IPS DF 19.7 (cell line): ENCODE data around the gene MRPS27.

ENCODE experiments used
- DNase-seq: peaks from one replicate; pipeline ENCODE4 v3.0.0-alpha.2; 2013; ENCODE audit warnings: low read depth, low spot score

The MRPS27 gene

DNA sequence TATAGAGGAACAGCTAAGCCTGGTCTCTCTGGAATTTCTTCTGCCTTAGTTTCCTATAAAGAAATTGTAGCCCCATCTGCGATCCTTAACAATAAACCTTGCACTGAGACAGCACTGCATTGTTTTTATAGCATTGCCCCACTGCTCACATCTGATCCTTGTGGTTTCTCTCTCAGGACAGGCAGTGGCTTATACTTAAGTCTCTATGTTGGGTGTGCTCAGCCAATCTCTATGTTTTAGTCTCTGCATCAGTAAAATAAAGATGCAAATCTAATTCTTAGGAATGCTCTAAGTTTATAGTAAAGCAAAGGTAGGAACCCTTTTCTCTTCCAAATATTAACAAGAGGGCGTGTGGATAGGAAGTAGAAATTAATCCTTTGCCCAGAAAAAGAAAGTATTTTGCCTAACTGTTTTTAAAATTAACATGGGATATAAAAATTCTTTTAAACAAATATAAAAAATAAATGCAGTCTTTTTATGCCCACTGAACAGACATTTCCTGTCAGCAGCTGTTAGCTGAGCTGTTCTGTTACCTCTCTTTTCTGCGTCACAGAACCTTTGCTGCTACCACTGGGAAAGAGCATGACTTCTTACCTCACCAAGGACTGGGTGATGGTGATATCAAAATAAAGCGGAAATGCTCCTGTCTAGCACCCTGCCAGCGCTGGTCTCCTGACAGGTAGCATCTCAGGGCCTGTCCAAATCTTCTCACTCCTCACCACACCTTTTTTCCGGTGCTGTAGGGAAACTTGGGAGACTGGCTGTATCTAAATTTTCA is 29.5 kb downstream of the MRPS27 start:
- DNase-seq, result no peak

DNA sequence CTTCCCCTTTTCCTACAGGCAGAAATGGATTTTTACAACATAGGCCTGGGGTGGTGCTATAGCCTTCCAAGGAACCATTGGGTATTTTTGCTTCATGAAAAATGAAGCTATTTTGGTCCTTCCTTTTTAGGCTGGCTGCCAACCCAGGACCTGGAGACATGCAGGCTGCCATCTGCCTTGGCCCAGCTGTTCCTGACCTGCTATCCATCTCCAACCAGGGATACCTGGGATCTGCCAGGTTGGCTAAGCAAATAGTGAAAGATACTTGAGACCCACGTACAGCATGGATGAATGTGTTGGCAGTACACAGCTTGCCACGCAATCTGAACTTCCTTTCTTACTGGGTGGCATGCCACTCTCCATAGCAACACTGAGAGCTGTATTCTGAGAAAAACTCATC is 31.1 kb downstream of the MRPS27 start:
- DNase-seq, result no peak

DNA sequence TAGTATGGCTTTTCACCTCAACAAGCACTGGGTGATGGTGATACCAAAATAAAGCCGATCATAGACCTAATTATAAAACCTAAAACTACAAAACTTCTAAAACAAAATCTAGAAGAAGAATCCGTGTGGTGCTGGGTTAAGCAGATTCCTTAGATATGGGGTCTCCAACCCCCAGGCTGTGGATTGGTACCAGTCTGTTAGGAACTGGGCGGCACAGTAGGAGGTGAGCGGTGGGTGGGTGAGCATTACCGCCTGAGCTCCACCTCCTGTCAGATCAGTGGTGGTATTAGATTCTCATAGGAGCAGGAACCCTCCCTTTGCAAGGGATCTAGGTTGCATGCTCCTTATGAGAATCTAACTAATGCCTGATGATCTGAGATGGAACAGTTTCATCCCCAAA is 33.2 kb downstream of the MRPS27 start:
- DNase-seq, result no peak

GRCh38 chr5:72285424-72285821 is 34.6 kb downstream of the MRPS27 start:
- no peak for DNase-seq

GRCh38 chr5:72284559-72285423 is 35.2 kb downstream of the MRPS27 start:
- no peak for DNase-seq

GRCh38 chr5:72283358-72283757 is 36.7 kb downstream of the MRPS27 start:
- no peak for DNase-seq

- no peak for DNase-seq
These were observed 37.2 kb downstream of the MRPS27 start for GRCh38 chr5:72282878-72283277.

- DNase-seq, result no peak
These were observed 38.1 kb downstream of the MRPS27 start for GRCh38 chr5:72281764-72282499.

- DNase-seq, result no peak
These were observed 38.6 kb downstream of the MRPS27 start for GRCh38 chr5:72281430-72281763.

- DNase-seq, result no peak
These were observed 39.4 kb downstream of the MRPS27 start for GRCh38 chr5:72280581-72281069.

GRCh38 chr5:72276219-72276752 is 43.8 kb downstream of the MRPS27 start:
- no peak for DNase-seq

DNA sequence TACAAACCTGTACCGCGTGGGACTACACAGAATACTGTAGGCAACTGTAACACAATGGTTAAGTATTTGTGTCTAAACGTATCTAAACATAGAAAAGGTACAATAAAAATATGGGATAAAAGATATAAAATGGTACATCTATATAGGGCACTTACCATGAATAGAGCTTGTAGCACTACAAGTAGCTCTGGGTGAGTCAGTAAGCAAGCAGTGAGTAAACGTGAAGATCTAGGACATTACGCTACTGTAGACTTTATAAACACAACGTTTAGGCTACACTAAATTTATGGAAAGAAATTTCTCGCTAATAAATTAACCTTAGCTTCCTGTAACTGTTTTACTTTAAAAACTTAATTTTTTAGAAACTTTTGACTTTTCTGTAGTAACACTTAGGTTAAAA is 46.5 kb downstream of the MRPS27 start:
- DNase-seq, result no peak

GRCh38 chr5:72272398-72272797 is 47.6 kb downstream of the MRPS27 start:
- no peak for DNase-seq

DNA sequence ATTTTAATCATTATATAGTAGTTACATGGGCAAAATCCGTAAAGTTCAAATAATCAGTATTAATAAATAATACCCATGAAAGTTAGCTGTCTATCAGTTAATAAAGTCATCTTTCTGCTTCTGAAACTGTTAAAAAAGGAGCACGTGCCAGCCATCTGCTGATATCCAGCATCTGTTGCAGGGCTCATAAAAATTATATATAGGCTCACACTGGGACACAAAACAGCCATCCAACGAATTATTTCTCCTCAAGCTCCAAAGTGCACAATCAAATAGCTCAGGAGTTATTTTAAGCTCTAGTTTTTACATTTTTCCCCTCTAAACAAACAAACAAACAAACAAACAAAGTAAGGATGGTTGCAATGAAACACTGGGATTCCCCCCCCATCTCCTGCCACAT is 48.3 kb downstream of the MRPS27 start:
- no peak for DNase-seq

GRCh38 chr5:72270037-72270436 is 50.0 kb downstream of the MRPS27 start:
- no peak for DNase-seq

DNA sequence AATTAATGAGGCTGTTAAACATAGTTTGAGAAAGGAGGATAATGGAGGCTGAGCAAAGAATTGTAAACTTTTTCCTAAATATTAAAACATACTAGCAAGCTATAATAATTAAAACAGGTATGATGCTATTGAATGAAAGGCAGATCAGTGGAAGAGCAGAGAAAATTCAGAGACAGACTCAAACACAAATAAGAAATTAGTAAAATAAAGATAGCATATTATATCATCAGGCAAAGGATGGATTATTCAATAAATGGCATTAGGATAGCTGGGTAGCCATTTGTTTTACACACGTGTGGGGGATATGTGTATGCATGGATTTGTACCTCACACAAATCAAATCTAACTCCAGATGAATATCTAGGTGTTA is 50.6 kb downstream of the MRPS27 start:
- no peak for DNase-seq

- peak; percentile 12 for DNase-seq
These were observed 51.2 kb downstream of the MRPS27 start for GRCh38 chr5:72268753-72269410.

- DNase-seq, result no peak
These were observed 51.8 kb downstream of the MRPS27 start for GRCh38 chr5:72268260-72268659.

DNA sequence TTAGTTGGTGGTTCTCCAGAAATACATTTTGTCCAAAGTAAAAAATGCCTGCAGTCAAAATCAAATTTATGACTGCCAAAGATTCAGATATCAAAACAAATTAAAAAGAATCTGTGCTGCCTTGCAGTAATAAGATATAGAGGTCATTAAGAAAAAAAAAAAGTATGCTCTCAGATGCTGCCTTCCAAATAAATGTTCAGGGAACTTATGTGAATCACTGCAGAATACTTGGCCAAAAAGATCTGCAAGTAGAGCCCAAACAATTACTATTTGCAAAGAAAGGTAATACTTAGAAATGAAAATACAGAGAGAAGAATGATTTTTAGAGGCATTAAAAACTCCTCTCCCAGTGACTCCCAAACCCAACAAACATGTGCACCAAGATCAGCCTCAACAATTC is 52.4 kb downstream of the MRPS27 start:
- no peak for DNase-seq

- DNase-seq, result no peak
These were observed 53.2 kb downstream of the MRPS27 start for GRCh38 chr5:72266862-72267261.
